ENCODE data around the gene LIX1L. TPM values are rescaled to one million over a fixed set of nuclear protein-coding genes. Genes with fewer than 3 reads are reported as not detected.
A peak's percentile ranks its signal among the peaks of the same experiment; 100 is the strongest.

The LIX1L gene
- total and polyA plus RNA-seq, 7 donors: 1.4 to 42.5 (median 26.9) TPM

- TF ChIP-seq CTCF (IDR thresholded peaks at IDR 0.05): no peak
- TF ChIP-seq POLR2AphosphoS5 (IDR thresholded peaks at IDR 0.05): no peak
- no peak for TF ChIP-seq EP300 (IDR thresholded peaks at IDR 0.05)
- TF ChIP-seq POLR2A (IDR thresholded peaks at IDR 0.05): no peak
- intact Hi-C loops (cut with DNase I): loop anchor here (5.0 kb wide), 1 partner anchor 99 kb away; the partner anchor contains the start of gene PIAS3
- H3K36me3 ChIP-seq: peaks cover 0 to 10% (median 0%) of the 10 kb centered on the region in 4 donors
- H3K9me3 ChIP-seq: no peaks in the 10 kb centered on the region
- no peaks in the 10 kb centered on the region for H3K27me3 ChIP-seq
- peak overlapping the region; percentile 95 to 100 (median 96) for H3K27ac ChIP-seq
- DNase-seq: no peak
- peaks cover 0 to 84% (median 63%) of the 10 kb centered on the region in 4 donors for H3K4me1 ChIP-seq
- H3K4me3 ChIP-seq: peak overlapping the region; percentile 62 to 95 (median 74)
Measured at GRCh38 chr1:145956361-145956760, 1.5 kb downstream of the LIX1L start.

GRCh38 chr1:145955436-145955835, 2.4 kb downstream of the LIX1L start:
- WGBS, 2 donors: 55 to 81% methylated on average over 2 of the region's 2 CpGs
- Histone ChIP-seq H3K4me1 (peaks cover 0 to 84% (median 64%) of the 10 kb centered on the region in 4 donors), H3K27me3 (no peaks in the 10 kb centered on the region), H3K4me3 (peak overlapping the region in 2 of 4 donors; percentile 73 to 74), H3K9me3 (no peaks in the 10 kb centered on the region), H3K27ac (peak overlapping the region; percentile 95 to 100 (median 96)), H3K36me3 (peaks cover 0 to 10% (median 0%) of the 10 kb centered on the region in 4 donors)
- DNase-seq: no peak
- intact Hi-C loops (cut with DNase I): loop anchor here (5.0 kb wide), 1 partner anchor 98 kb away; the partner anchor contains the start of gene PIAS3
- no peak for TF ChIP-seq POLR2AphosphoS5 (IDR thresholded peaks at IDR 0.05)
- TF ChIP-seq POLR2A (IDR thresholded peaks at IDR 0.05): no peak
- TF ChIP-seq EP300 (IDR thresholded peaks at IDR 0.05): no peak
- no peak for TF ChIP-seq CTCF (IDR thresholded peaks at IDR 0.05)

- TF ChIP-seq POLR2A (IDR thresholded peaks at IDR 0.05): no peak
- TF ChIP-seq POLR2AphosphoS5 (IDR thresholded peaks at IDR 0.05): no peak
- no peak for TF ChIP-seq CTCF (IDR thresholded peaks at IDR 0.05)
- TF ChIP-seq EP300 (IDR thresholded peaks at IDR 0.05): no peak
- H3K9me3 ChIP-seq: no peaks in the 10 kb centered on the region
- H3K27me3 ChIP-seq: no peaks in the 10 kb centered on the region
- peaks cover 0 to 10% (median 0%) of the 10 kb centered on the region in 4 donors for H3K36me3 ChIP-seq
- no peak overlapping the region for H3K4me3 ChIP-seq
- no peak for DNase-seq
- peaks cover 0 to 85% (median 70%) of the 10 kb centered on the region in 4 donors for H3K4me1 ChIP-seq
- 41 to 81% methylated on average over 6 of the region's 6 CpGs for WGBS, 2 donors
- H3K27ac ChIP-seq: peak overlapping the region in 2 of 4 donors; percentile 39 to 95
- intact Hi-C loops (cut with DNase I): no loop called here
Measured at GRCh38 chr1:145953861-145954260, 4.0 kb downstream of the LIX1L start.

GRCh38 chr1:145952903-145953302, 4.9 kb downstream of the LIX1L start:
- H3K27ac ChIP-seq: peak overlapping the region in 1 of 4 donors; percentile 39
- TF ChIP-seq CTCF (IDR thresholded peaks at IDR 0.05) (no peak), POLR2AphosphoS5 (IDR thresholded peaks at IDR 0.05) (no peak), POLR2A (IDR thresholded peaks at IDR 0.05) (no peak), EP300 (IDR thresholded peaks at IDR 0.05) (no peak)
- peaks cover 0 to 10% (median 0%) of the 10 kb centered on the region in 4 donors for H3K36me3 ChIP-seq
- no peak for DNase-seq
- intact Hi-C loops (cut with DNase I): no loop called here
- 98 to 99% methylated on average over 3 of the region's 3 CpGs for WGBS, 2 donors
- H3K4me1 ChIP-seq: peaks cover 0 to 84% (median 67%) of the 10 kb centered on the region in 4 donors
- no peaks in the 10 kb centered on the region for H3K27me3 ChIP-seq
- no peak overlapping the region for H3K4me3 ChIP-seq
- no peaks in the 10 kb centered on the region for H3K9me3 ChIP-seq

- intact Hi-C loops (cut with DNase I): loop anchor here (2.0 kb wide), 1 partner anchor 17 kb away; no protein-coding TSS in a partner anchor
- no peak overlapping the region for H3K27ac ChIP-seq
- DNase-seq: no peak
- TF ChIP-seq POLR2AphosphoS5 (IDR thresholded peaks at IDR 0.05) (no peak), CTCF (IDR thresholded peaks at IDR 0.05) (no peak), POLR2A (IDR thresholded peaks at IDR 0.05) (no peak), EP300 (IDR thresholded peaks at IDR 0.05) (no peak)
- no peaks in the 10 kb centered on the region for H3K27me3 ChIP-seq
- H3K4me1 ChIP-seq: peaks cover 0 to 87% (median 68%) of the 10 kb centered on the region in 4 donors
- H3K36me3 ChIP-seq: peaks cover 0 to 20% (median 3%) of the 10 kb centered on the region in 4 donors
- 95% methylated on average over 1 of the region's 1 CpG for WGBS, 2 donors
- no peaks in the 10 kb centered on the region for H3K9me3 ChIP-seq
- H3K4me3 ChIP-seq: no peak overlapping the region
Measured at GRCh38 chr1:145951526-145951925, 6.3 kb downstream of the LIX1L start.
